ENCODE results near the gene FZD2.
"Not testable (repeated sequence)": the region's sequence is repeated elsewhere in the genome, so short reads cannot be mapped to it uniquely, and the experiment has no call there.

Gene FZD2

GRCh38 chr17:44556832-44557606 lies at the start of gene FZD2:
Gene FZD2, plus strand, starts transcription at chr17:44557484. Its CDS starts 205 bp downstream, at chr17:44557689.
- DNase-seq (ENCODE audit: low read depth, low spot score), result peak; percentile 96

GRCh38 chr17:44511241-44512134 lies 45.8 kb upstream of the FZD2 start:
- not testable (repeated sequence) for DNase-seq (ENCODE audit: low read depth, low spot score)

- DNase-seq (ENCODE audit: low read depth, low spot score), result no peak
Observed at GRCh38 chr17:44518032-44518431, 39.3 kb upstream of the FZD2 start.

- DNase-seq (ENCODE audit: low read depth, low spot score), result no peak
Observed at GRCh38 chr17:44522883-44523671, 34.2 kb upstream of the FZD2 start.

- DNase-seq (ENCODE audit: low read depth, low spot score), result no peak
Observed at GRCh38 chr17:44523672-44523972, 33.7 kb upstream of the FZD2 start.

GRCh38 chr17:44527102-44527501 lies 30.2 kb upstream of the FZD2 start:
- DNase-seq (ENCODE audit: low read depth, low spot score), result no peak

- DNase-seq (ENCODE audit: low read depth, low spot score), result no peak
Observed at GRCh38 chr17:44527954-44528353, 29.3 kb upstream of the FZD2 start.

GRCh38 chr17:44529864-44530263 lies 27.4 kb upstream of the FZD2 start:
- no peak for DNase-seq (ENCODE audit: low read depth, low spot score)

GRCh38 chr17:44530896-44531418 lies 26.3 kb upstream of the FZD2 start:
- no peak for DNase-seq (ENCODE audit: low read depth, low spot score)

- no peak for DNase-seq (ENCODE audit: low read depth, low spot score)
Observed at GRCh38 chr17:44533533-44534246, 23.6 kb upstream of the FZD2 start.

GRCh38 chr17:44536090-44536953 lies 21.0 kb upstream of the FZD2 start:
- DNase-seq (ENCODE audit: low read depth, low spot score), result no peak

- DNase-seq (ENCODE audit: low read depth, low spot score), result not testable (repeated sequence)
Observed at GRCh38 chr17:44537922-44538321, 19.4 kb upstream of the FZD2 start.

- no peak for DNase-seq (ENCODE audit: low read depth, low spot score)
Observed at GRCh38 chr17:44539673-44540072, 17.6 kb upstream of the FZD2 start.

GRCh38 chr17:44540246-44541084 lies 16.8 kb upstream of the FZD2 start:
- DNase-seq (ENCODE audit: low read depth, low spot score), result no peak

- DNase-seq (ENCODE audit: low read depth, low spot score), result no peak
Observed at GRCh38 chr17:44541884-44542581, 15.3 kb upstream of the FZD2 start.

- no peak for DNase-seq (ENCODE audit: low read depth, low spot score)
Observed at GRCh38 chr17:44543213-44543904, 13.9 kb upstream of the FZD2 start.

- DNase-seq (ENCODE audit: low read depth, low spot score), result no peak
Observed at GRCh38 chr17:44543905-44544523, 13.3 kb upstream of the FZD2 start.

Data from smooth muscle cell of the brain vasculature (primary cell).